H9 (cell line): Measurements from ENCODE around the gene KRT13. TPM values are rescaled to one million over a fixed set of nuclear protein-coding genes. Genes with fewer than 3 reads are reported as not detected.

ENCODE experiments used
- DNase-seq: peaks from one replicate; pipeline ENCODE4 v3.0.0-alpha.2; 2017
- H2AFZ ChIP-seq: one replicate; pipeline ENCODE4 v1.6.1; 2013; ENCODE audit warnings: mild to moderate bottlenecking, low read length, control low read depth, moderate library complexity
- H2AK5ac ChIP-seq: 2 replicates; pipeline ENCODE4 v1.6.1; 2013; ENCODE audit warnings: low read length, control low read depth, mixed read lengths; ENCODE audit not compliant: insufficient read length
- H2BK120ac ChIP-seq: one replicate; pipeline ENCODE4 v1.6.1; 2013; ENCODE audit warnings: low read depth, mild to moderate bottlenecking, low read length, control low read depth, inconsistent platforms; ENCODE audit not compliant: poor library complexity, severe bottlenecking
- H2BK12ac ChIP-seq: 2 replicates; pipeline ENCODE4 v1.6.1; 2013; ENCODE audit warnings: low read length, control low read depth, mixed read lengths, low read depth; ENCODE audit not compliant: insufficient read length
- H2BK15ac ChIP-seq: 2 replicates; pipeline ENCODE4 v1.6.1; 2013; ENCODE audit warnings: low read depth, low read length, control low read depth
- H2BK20ac ChIP-seq: one replicate; pipeline ENCODE4 v1.6.1; 2013; ENCODE audit warnings: low read depth, mild to moderate bottlenecking, low read length, control low read depth, inconsistent platforms; ENCODE audit not compliant: poor library complexity, severe bottlenecking
- H2BK5ac ChIP-seq: 2 replicates; pipeline ENCODE4 v1.6.1; 2013; ENCODE audit warnings: low read length, control low read depth, mixed read lengths; ENCODE audit not compliant: insufficient read length
- H3K14ac ChIP-seq: 2 replicates; pipeline ENCODE4 v1.6.1; 2013; ENCODE audit warnings: low read length, control low read depth; ENCODE audit not compliant: insufficient read depth
- H3K18ac ChIP-seq: 2 replicates; pipeline ENCODE4 v1.6.1; 2013; ENCODE audit warnings: low read depth, mild to moderate bottlenecking, mixed read lengths, low read length, control low read depth; ENCODE audit not compliant: insufficient read length
- H3K23ac ChIP-seq: 2 replicates; pipeline ENCODE4 v1.6.1; 2013; ENCODE audit warnings: low read length, control low read depth, mixed read lengths, low read depth; ENCODE audit not compliant: insufficient read length
- H3K23me2 ChIP-seq: 2 replicates; pipeline ENCODE4 v1.6.1; 2013; ENCODE audit warnings: low read depth, mild to moderate bottlenecking, mixed read lengths, low read length, control low read depth; ENCODE audit not compliant: insufficient read length, poor library complexity, severe bottlenecking
- H3K27ac ChIP-seq: 2 replicates; pipeline ENCODE4 v1.5.1; 2013; ENCODE audit warnings: low read length, control low read depth, mixed read lengths, low read depth; ENCODE audit not compliant: insufficient read length
- H3K27me3 ChIP-seq: 2 replicates; pipeline ENCODE4 v1.6.1; 2013; ENCODE audit warnings: low read length, control low read depth, inconsistent platforms; ENCODE audit not compliant: insufficient read depth
- H3K4ac ChIP-seq: 2 replicates; pipeline ENCODE4 v1.6.1; 2013; ENCODE audit warnings: low read depth, mild to moderate bottlenecking, control low read depth, inconsistent platforms, low read length, moderate library complexity
- H3K4me1 ChIP-seq: 2 replicates; pipeline ENCODE4 v1.6.1; 2013; ENCODE audit warnings: low read length, control low read depth, inconsistent platforms; ENCODE audit not compliant: insufficient read depth
- H3K4me2 ChIP-seq: 2 replicates; pipeline ENCODE4 v1.6.1; 2013; ENCODE audit warnings: low read length, control low read depth, mixed read lengths; ENCODE audit not compliant: insufficient read length, insufficient read depth
- H3K56ac ChIP-seq: 2 replicates; pipeline ENCODE4 v1.6.1; 2013; ENCODE audit warnings: low read depth, mild to moderate bottlenecking, mixed read lengths, low read length, control low read depth; ENCODE audit not compliant: insufficient read length
- H3K79me1 ChIP-seq: 2 replicates; pipeline ENCODE4 v1.6.1; 2013; ENCODE audit warnings: low read depth, mild to moderate bottlenecking, moderate library complexity, low read length, control low read depth, inconsistent platforms; ENCODE audit not compliant: insufficient read depth, poor library complexity, severe bottlenecking
- H3K79me2 ChIP-seq: 2 replicates; pipeline ENCODE4 v1.6.1; 2013; ENCODE audit warnings: low read length, control low read depth, inconsistent platforms; ENCODE audit not compliant: insufficient read depth
- H3K9ac ChIP-seq: 2 replicates; pipeline ENCODE4 v1.6.1; 2013; ENCODE audit warnings: low read length, control low read depth, mixed read lengths; ENCODE audit not compliant: insufficient read length; ENCODE audit errors: extremely low read depth
- H3K9me3 ChIP-seq: one replicate; pipeline ENCODE4 v1.6.1; 2013; ENCODE audit warnings: low read depth, low read length, inconsistent platforms; ENCODE audit not compliant: control insufficient read depth
- H3T11ph ChIP-seq: one replicate; pipeline ENCODE4 v1.6.1; 2013; ENCODE audit warnings: mild to moderate bottlenecking, low read length, control low read depth, inconsistent platforms
- H4K20me1 ChIP-seq: one replicate; pipeline ENCODE4 v1.6.1; 2013; ENCODE audit not compliant: control insufficient read depth, insufficient read length, insufficient read depth
- H4K5ac ChIP-seq: 2 replicates; pipeline ENCODE4 v1.6.1; 2013; ENCODE audit warnings: low read depth, mild to moderate bottlenecking, mixed read lengths, low read length, control low read depth; ENCODE audit not compliant: insufficient read length
- H4K8ac ChIP-seq: replicated peaks from 2 replicates; pipeline ENCODE4 v1.6.1; 2013; ENCODE audit warnings: low read length, control low read depth, mixed read lengths, low read depth; ENCODE audit not compliant: insufficient read length
- H4K91ac ChIP-seq: 2 replicates; pipeline ENCODE4 v1.6.1; 2013; ENCODE audit warnings: low read depth, mild to moderate bottlenecking, moderate library complexity, mixed read lengths, low read length, control low read depth; ENCODE audit not compliant: insufficient read length
- H3K27ac Mint-ChIP-seq, 3 experiments: 2 replicates in 2 of 3; 3 replicates in 1 of 3; pipeline ENCODE4 v1.8.0; 2020 to 2021; ENCODE audit warnings: mixed read lengths in 3 of 3, mild to moderate bottlenecking in 1 of 3, moderate library complexity in 1 of 3
- H3K27me3 Mint-ChIP-seq: 2 replicates; pipeline ENCODE4 v1.8.0; 2021; ENCODE audit warnings: low read depth, mild to moderate bottlenecking, moderate library complexity, mixed read lengths
- H3K36me3 Mint-ChIP-seq, 3 experiments: 2 replicates in 2 of 3; 3 replicates in 1 of 3; pipeline ENCODE4 v1.8.0; 2020 to 2021; ENCODE audit warnings: low read depth in 3 of 3, mixed read lengths in 3 of 3; ENCODE audit not compliant: insufficient read depth in 1 of 3
- H3K4me1 Mint-ChIP-seq, 2 experiments: 2 replicates each; pipeline ENCODE4 v1.8.0; 2020; ENCODE audit warnings: mixed read lengths in 2 of 2
- H3K4me3 Mint-ChIP-seq, 2 experiments: 2 replicates in 1 of 2; 3 replicates in 1 of 2; pipeline ENCODE4 v1.8.0; 2020 to 2021; ENCODE audit warnings: mild to moderate bottlenecking in 2 of 2, mixed read lengths in 2 of 2, moderate library complexity in 1 of 2
- H3K9me3 Mint-ChIP-seq, 2 experiments: 2 replicates in 1 of 2; 3 replicates in 1 of 2; pipeline ENCODE4 v1.8.0; 2020; ENCODE audit warnings: mild to moderate bottlenecking in 2 of 2, mixed read lengths in 2 of 2, moderate library complexity in 1 of 2
- WGBS: extraction: QIAGEN DNeasy Blood & Tissue Kit; methylation state at CpG from one replicate; pipeline ENCODE4 v1.1.7; 2013; ENCODE audit warnings: missing lambda C conversion rate, low lambda C conversion rate, mixed read lengths; ENCODE audit not compliant: insufficient read length; ENCODE audit errors: extremely low coverage; 5-methylcytosine and 5-hydroxymethylcytosine counted together
- microRNA-seq: library from miRNA; unstranded; fragments of <30 nt; microRNA quantifications from one replicate; pipeline ENCODE4, GENCODE V29; 2020; ENCODE audit warnings: borderline microRNAs expressed
- total RNA-seq: library from RNA; stranded (reverse); gene quantifications from 2 replicates; pipeline ENCODE4 v1.2.1, GENCODE V29; 2021
- TF ChIP-seq, protein P1 (sequence below): fragments of 200-600 bp; sonication (generic); conservative IDR thresholded peaks from 3 replicates; pipeline ENCODE4 v1.8.0; 2021; ENCODE audit warnings: antibody characterized with exemption, mild to moderate bottlenecking

The KRT13 gene
- total RNA-seq, 1 experiment from 2014 or later, result not detected

DNA sequence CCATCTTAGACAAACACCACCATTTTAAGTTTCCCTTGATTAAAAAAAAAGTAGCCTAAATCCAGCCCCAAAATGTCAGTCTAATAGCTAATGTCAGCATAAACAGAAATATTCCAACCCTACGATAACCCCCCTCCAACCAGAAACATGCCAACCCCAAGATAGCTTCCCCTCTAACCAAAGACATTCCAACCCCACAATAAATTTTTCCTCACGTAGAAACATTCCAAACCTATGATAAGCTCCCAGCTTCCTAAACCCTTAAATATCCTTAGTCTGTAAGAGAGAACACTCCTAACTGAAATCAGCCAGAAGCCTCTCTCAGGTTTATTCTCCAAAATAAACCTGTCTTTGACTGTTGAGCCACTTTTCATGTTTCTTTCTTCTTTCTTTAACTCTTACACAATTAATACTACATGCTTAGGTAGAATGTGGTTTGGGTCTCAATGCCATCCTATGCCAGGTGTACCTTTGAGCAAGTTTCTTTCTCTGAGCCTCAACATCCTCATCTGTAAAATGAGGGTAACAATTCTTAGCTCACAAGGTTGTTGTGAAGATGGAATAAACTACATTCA lies 54.2 kb downstream of the KRT13 start:
- no peak overlapping the region for H3K4me2 ChIP-seq
- H2AFZ ChIP-seq, result no peak overlapping the region
- no peak overlapping the region for H3K56ac ChIP-seq
- TF ChIP-seq, protein P1, sequence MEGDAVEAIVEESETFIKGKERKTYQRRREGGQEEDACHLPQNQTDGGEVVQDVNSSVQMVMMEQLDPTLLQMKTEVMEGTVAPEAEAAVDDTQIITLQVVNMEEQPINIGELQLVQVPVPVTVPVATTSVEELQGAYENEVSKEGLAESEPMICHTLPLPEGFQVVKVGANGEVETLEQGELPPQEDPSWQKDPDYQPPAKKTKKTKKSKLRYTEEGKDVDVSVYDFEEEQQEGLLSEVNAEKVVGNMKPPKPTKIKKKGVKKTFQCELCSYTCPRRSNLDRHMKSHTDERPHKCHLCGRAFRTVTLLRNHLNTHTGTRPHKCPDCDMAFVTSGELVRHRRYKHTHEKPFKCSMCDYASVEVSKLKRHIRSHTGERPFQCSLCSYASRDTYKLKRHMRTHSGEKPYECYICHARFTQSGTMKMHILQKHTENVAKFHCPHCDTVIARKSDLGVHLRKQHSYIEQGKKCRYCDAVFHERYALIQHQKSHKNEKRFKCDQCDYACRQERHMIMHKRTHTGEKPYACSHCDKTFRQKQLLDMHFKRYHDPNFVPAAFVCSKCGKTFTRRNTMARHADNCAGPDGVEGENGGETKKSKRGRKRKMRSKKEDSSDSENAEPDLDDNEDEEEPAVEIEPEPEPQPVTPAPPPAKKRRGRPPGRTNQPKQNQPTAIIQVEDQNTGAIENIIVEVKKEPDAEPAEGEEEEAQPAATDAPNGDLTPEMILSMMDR, result no peak
- no peak overlapping the region for H3K18ac ChIP-seq
- Mint-ChIP-seq H3K27me3 (peaks cover 8% of the 10 kb centered on the region), H3K27ac (no peak overlapping the region), H3K36me3 (no peaks in the 10 kb centered on the region; a peak in 4 of 7 replicates), H3K4me3 (no peak overlapping the region), H3K4me1 (no peaks in the 10 kb centered on the region), H3K9me3 (peaks cover 3 to 13% of the 10 kb centered on the region in 2 experiments)
- H3K27ac ChIP-seq, result no peak overlapping the region
- no peak overlapping the region for H4K5ac ChIP-seq
- H2BK5ac ChIP-seq, result no peak overlapping the region
- H2BK12ac ChIP-seq, result no peak overlapping the region
- H3K23me2 ChIP-seq, result no peaks in the 10 kb centered on the region
- 100% methylated on average over 1 of the region's 2 CpGs for WGBS
- H3K4ac ChIP-seq, result no peak overlapping the region
- H3K23ac ChIP-seq, result no peak overlapping the region
- H3K14ac ChIP-seq, result no peak overlapping the region
- H2AK5ac ChIP-seq, result no peak overlapping the region
- no peaks in the 10 kb centered on the region for H3K79me1 ChIP-seq
- no peaks in the 10 kb centered on the region for H3K27me3 ChIP-seq
- no peak overlapping the region for H2BK15ac ChIP-seq
- no peak overlapping the region for H3K9ac ChIP-seq
- no peak overlapping the region for H4K8ac ChIP-seq
- H3K79me2 ChIP-seq, result no peaks in the 10 kb centered on the region
- no peak overlapping the region for H2BK20ac ChIP-seq
- H3T11ph ChIP-seq, result no peak overlapping the region
- H3K4me1 ChIP-seq, result no peaks in the 10 kb centered on the region
- H2BK120ac ChIP-seq, result no peak overlapping the region
- H4K20me1 ChIP-seq, result no peaks in the 10 kb centered on the region
- H4K91ac ChIP-seq, result no peak overlapping the region
- H3K9me3 ChIP-seq, result peaks cover 12% of the 10 kb centered on the region
- no peak for DNase-seq

Small RNAs within 50 kb of the gene (microRNA-seq; reads per million reads assigned to microRNA genes)
- gene MIR6510, result not detected

Other genes starting within 250 kb of the KRT13 start
- gene KRTAP9-6, start 240.2 kb downstream of the KRT13 start, total RNA-seq, result not detected in 2 replicates
- not detected in 2 replicates for gene KRTAP9-7, start 229.9 kb downstream of the KRT13 start, total RNA-seq
- not detected in 2 replicates for gene KRTAP29-1, start 202.8 kb downstream of the KRT13 start, total RNA-seq
- not detected in 2 replicates for gene KRTAP16-1, start 196.3 kb downstream of the KRT13 start, total RNA-seq
- not detected in 2 replicates for gene KRTAP17-1, start 189.9 kb downstream of the KRT13 start, total RNA-seq
- gene KRT33A, start 154.8 kb downstream of the KRT13 start, total RNA-seq, result not detected in 2 replicates
- gene KRT33B, start 135.8 kb downstream of the KRT13 start, total RNA-seq, result not detected in 2 replicates
- not detected in 2 replicates for gene KRT34, start 123.3 kb downstream of the KRT13 start, total RNA-seq
- not detected in 2 replicates for gene KRT31, start 108.0 kb downstream of the KRT13 start, total RNA-seq
- gene KRT37, start 81.0 kb downstream of the KRT13 start, total RNA-seq, result not detected in 2 replicates
- not detected in 2 replicates for gene KRT38, start 64.6 kb downstream of the KRT13 start, total RNA-seq
- gene KRT32, start 38.2 kb downstream of the KRT13 start, total RNA-seq, result not detected in 2 replicates
- gene KRT35, start 24.5 kb downstream of the KRT13 start, total RNA-seq, result not detected in 2 replicates
- not detected in 2 replicates for gene KRT36, start 15.7 kb downstream of the KRT13 start, total RNA-seq
- gene KRT15, start 13.3 kb upstream of the KRT13 start, total RNA-seq, result 0.35 and 0.87 TPM in 2 replicates
- 134 and 143 TPM in 2 replicates for gene KRT19, start 22.7 kb upstream of the KRT13 start, total RNA-seq
- not detected in 2 replicates for gene KRT9, start 66.4 kb upstream of the KRT13 start, total RNA-seq
- gene KRT14, start 81.3 kb upstream of the KRT13 start, total RNA-seq, result not detected in 2 replicates
- gene KRT16, start 107.2 kb upstream of the KRT13 start, total RNA-seq, result not detected in 2 replicates
- 1.1 and 1.5 TPM in 2 replicates for gene KRT17, start 119.0 kb upstream of the KRT13 start, total RNA-seq
- gene EIF1, start 183.3 kb upstream of the KRT13 start, total RNA-seq, result 651 and 652 TPM in 2 replicates
- not detected in 2 replicates for gene GAST, start 206.7 kb upstream of the KRT13 start, total RNA-seq
- 2.2 and 2.5 TPM in 2 replicates for gene HAP1, start 229.0 kb upstream of the KRT13 start, total RNA-seq